ENCODE data around the gene CREG2.
"Not testable (repeated sequence)": the region's sequence is repeated elsewhere in the genome, so short reads cannot be mapped to it uniquely, and the experiment has no call there.

The CREG2 gene

DNA sequence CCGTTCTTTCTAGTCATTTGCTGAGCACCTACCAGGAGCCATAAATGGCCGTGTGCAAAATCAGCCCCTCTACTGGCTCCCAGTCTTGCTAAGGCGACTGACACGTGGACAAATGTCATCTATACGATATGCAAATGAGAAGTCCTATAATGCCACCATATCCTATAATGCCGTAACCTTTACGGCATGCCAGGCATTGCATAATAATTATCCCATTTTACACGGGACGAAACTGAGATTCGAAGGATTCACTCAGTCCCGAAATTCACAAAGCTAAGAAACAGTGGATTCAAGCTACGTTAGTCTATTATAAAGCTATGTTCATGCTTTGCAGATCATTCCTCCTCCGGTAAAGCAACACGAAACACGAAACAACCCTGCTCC is 44.7 kb downstream of the CREG2 start:
- DNase-seq (ENCODE audit: low spot score), result no peak

DNA sequence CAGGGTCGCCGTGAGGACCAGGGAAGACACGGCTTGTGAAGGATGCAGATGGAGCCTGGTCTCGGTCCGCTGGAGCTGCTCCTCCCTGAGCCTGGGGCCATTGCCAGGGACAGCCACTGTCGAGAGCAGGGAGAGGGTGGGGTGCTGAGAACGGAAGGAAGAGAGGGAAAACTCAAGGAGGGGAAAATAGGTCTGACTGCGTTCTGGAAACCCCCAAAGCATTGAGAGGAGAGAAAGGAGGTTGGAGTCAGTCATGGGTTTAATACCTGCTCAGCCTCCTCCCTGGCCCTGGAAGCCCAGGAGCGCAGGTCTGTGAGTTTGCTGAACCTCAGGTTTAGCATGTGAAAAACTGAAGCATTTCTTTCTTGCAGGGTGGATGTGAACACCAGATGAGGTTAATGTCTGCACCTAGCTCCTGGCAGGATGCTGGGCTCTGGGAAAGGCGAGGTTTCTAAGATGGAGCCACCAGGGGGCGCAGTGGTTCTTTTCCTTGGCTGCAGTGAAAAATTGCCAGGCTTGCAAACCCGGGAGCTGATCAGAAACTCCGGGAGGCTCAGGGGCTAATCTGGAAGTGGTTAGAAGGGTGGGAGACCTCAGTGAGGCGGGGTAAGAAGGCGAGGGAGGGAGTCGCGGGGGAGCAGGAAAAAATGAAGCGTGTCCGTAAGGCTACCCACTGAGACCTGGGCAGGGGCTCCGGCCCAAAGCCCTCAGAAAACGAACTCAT is 45.2 kb downstream of the CREG2 start:
- peak; percentile 69 for DNase-seq (ENCODE audit: low spot score)

DNA sequence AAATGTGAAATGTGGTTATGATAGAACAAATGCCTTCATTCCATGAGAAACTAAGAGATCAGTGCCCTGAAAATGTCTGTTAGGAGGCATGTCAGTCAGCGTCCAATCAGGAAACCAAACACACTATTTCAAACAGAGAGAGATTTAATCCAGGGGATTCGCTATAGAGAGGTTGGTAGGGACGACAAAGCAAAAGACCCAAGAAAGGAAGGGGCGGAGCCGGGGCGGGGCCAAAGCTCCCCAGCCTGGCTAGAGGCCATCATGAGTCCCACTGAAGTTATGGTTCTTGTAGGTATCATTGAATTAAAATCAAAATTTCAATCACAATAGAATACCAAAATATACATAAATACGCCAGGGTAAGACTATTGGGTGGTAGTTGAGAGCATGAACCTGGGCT is 45.9 kb downstream of the CREG2 start:
- DNase-seq (ENCODE audit: low spot score), result no peak

DNA sequence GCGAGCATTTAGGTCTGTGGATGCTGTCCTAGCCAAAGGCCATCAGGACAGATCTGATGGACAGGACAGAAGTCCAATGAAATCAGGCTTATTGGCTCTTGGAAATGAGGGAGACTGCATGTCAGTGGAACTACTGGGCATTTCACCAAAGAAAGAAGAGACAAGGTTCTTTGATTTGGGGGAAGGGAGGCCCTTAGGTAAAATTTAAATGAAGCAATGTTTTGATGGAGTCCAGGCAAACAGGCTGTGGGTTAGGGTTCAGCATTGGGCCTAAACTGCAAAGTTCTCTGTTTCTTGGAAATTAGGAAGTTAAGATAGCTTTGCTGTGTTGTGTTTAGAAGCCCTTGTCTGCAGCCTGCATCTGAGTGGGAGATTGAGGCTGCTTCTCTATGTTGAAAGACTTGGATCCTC is 47.2 kb downstream of the CREG2 start:
- no peak for DNase-seq (ENCODE audit: low spot score)

DNA sequence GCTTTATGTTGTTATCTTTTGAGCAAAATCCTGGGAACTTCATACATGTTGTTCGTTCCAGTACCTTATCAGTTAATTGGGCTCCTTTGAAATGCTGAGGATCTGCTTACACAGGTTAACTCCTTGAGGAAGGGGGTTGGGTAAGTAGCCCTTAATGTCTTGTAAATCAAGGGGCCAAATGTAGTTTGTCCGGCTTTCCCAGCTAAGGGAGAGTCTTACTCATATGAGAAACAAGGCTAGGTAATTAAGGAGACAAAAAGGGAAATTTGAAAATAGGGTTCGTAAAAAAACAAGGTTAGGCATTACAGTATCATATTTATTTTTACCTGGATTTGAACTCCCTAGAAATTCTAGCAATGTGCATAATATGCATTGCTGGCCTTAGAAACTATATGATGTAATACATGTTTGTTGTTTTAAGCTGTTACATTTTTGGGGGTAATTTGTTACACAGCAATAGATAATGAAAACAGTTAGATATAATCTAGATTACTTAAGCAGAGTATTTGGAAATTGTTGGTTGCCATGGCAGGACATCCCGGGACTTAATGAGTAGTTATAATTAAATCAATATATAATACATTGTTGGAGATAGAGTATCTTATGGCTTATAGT is 47.9 kb downstream of the CREG2 start:
- no peak for DNase-seq (ENCODE audit: low spot score)

DNA sequence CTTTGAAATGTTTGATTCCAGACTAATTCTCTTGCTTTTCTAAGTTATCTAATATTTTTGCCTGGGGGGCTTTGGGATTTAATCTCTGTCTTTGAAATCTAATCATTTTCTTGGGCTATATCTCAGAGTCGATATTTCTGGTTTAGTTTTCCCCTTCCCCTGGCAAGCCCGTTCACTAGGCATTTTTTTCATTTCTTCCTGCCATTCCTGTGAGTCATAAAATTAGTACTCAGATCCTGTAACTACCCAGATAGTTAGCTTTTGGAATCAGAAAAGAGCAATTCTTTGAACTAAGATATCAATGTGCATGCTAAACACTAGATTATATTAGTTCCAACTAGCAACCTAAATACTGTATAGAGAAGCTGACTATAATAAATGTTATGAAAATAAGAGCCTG is 49.4 kb downstream of the CREG2 start:
- DNase-seq (ENCODE audit: low spot score), result no peak

DNA sequence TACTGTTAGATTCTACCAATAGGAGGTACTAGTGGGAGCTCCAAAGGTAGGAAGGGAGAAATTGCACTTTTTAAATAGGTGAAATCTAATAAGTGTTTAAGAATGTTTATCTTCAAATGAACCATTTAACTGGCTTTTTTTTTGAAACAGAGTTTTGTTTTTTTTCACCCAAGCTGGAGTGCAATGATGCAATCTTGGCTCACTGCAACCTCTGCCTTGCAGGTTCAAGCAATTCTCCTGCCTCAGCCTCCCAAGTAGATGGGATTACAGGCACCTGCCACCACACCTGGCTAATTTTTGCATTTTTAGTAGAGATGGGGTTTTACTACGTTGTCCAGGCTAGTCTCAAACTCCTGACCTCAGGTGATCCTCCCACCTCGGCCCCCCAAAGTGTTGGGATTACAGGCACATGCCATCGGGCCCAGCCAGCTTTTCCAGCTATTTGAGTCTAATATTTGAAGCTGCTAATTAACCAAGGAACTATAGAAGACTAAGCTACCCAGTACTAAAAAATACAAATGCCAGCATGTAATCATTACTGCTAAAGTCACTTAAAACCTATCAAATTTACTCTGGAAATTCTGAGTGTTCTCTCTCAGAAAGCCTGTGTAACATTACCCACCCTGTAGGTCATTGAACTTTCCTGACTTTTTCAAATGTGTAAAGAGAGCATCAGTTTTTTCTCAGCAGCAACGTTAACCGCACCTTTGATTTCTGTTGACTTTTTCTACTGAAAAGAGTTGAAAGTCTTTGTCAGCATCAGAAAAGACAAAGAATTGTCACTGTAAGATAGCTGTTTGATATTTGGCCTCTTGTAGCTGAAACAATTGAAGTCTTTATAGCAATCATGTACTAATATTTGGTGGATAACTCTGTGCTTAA is 54.2 kb downstream of the CREG2 start:
- no peak for DNase-seq (ENCODE audit: low spot score)

DNA sequence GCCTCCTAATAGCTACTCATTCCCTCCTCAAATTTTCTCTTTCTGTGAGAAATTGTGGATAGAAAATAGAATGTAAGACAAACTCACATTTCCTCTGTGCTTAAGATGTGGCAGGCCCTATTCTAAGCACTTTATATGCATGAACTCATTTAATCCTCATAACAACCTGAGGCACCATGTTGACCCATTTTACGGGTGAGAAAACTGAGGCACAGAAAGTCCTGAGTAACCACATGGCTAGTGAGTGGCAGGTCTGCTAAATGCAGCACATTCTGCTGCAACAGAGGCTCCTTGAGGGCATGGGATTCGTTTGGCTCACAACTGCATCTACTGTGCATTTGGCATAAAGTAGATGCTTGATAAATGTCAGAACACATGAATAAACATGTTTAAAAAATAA is 56.1 kb downstream of the CREG2 start:
- DNase-seq (ENCODE audit: low spot score), result no peak

DNA sequence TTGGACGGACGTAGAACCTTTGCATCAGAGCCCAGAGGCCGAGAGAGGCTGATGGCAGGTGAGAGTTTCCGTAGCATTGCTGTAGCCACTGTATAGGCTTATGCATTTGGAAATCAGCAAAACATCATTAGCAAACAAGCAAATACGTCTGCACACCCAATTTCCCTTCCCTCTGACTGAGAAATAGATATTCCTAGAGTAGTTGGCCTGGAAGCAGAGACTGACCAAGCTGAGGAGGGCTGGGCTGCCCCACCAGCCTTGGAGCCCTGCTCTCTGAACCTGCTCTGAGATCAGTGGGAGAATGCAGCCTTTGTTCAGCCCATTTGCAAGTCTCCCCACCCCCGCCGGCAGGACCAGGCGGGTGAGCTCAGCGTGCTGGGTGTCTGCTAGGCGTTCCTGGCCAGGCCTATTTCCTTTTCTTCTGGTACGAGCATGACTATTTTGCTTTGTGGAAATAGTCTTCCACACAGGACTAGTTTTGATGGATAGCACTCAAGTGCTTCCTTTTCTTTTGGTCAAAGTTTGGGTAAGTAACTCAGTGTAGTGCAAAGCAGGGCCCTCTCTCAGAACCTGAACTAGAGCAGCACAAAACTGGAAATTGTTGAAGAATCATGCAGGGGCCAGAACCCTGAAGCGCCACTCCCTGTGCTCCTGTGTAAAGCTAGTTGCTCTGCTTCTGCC is 56.9 kb downstream of the CREG2 start:
- peak; percentile 32 for DNase-seq (ENCODE audit: low spot score)

DNA sequence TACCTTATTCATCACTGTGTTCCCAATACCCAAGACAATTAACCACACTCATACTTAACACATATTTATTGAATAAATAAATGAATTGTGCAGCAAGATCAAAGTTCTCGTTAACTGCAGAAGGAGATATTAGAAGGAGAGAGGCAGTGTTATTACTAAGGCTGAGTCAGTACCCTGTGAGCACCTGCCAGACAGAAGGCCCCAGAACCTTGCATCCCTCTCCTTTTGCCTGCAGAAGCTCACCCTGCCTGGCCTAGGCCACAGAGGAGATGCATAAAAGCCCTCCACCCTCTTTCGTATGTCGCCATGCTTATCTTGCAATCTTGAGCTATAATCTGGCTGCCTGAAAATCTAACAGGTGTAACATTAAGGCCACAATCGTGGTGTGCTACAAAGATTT is 58.3 kb downstream of the CREG2 start:
- DNase-seq (ENCODE audit: low spot score), result no peak

DNA sequence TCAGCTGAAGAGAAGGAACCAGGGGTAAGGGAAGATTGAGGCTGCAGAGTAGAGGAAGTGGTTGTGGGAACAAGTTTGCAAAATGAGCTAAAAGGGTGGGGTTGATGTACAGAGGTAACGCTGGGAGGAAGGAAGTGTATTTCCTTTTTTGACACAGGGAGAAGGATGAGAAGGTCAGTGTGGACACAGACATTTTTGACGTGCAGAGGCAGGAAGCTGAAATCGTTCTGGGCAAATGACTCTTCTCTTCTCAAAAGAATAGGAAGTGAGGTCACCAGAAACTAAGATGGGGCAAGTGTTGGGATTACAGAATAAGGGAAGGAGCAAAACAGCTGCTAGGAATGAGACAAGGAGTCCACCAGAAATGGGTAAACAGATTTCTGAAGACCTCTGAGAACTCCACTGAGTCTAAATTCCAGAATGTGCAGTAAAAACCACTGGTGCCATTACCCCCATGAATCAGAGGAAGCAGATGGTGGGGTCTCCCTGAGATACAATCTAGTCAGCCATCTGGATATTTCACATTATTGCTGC is 58.8 kb downstream of the CREG2 start:
- DNase-seq (ENCODE audit: low spot score), result no peak

DNA sequence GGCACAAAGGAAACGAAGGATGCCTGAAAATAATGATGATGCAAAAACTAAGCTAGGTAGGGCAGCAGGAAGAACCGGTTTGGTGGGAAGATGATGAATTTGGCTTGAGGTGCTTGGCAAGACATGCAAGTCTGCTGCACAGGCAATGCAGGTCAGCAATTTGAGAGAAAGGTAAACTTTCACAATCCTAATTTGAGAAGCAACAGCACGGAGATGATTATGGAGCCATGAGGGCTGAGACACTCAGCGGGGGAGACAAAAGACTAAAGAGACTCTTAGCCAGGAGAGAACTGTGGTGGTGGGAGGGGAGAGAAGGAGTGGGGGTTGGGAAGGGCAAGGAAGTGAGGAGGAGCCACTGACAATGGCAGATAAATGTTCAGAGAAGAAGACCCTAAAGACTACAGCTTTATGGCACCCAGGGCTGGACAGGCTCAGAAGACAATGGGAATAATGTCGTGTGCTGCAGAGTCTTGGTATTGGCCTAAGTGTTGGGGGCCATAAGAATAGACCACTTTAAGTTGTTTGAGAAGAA is 59.4 kb downstream of the CREG2 start:
- DNase-seq (ENCODE audit: low spot score), result no peak

DNA sequence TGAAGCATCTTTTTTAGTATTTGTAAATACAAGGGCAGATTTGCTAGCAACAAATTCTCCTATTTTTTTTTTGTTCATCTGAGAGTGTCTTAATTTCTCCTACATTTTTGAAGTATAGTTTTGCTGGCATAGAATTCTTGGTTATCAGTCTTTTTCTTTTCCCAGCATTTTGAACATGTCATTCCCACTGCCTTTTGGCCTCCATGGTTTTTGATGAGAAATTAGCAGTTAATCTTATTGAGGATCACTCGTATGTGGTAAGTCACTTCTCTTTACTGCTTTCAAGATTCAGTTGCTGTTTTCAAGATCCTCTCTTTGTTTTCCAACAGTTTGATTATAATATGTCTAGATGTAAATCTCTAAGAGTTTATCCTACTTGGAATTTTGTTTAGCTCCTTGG is 61.9 kb downstream of the CREG2 start:
- DNase-seq (ENCODE audit: low spot score), result no peak

DNA sequence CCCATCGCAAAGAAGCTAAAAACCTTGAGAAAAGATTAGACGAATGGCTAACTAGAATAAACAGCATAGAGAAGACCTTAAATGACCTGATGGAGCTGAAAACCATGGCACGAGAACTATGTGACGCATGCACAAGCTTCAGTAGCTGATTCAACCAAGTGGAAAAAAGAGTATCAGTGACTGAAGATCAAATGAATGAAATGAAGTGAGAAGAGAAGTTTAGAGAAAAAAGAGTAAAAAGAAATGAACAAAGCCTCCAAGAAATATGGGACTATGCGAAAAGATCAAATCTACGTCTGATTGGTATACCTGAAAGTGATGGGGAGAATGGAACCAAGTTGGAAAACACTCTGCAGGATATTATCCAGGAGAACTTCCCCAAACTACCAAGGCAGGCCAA is 70.7 kb downstream of the CREG2 start:
- DNase-seq (ENCODE audit: low spot score), result not testable (repeated sequence)

DNA sequence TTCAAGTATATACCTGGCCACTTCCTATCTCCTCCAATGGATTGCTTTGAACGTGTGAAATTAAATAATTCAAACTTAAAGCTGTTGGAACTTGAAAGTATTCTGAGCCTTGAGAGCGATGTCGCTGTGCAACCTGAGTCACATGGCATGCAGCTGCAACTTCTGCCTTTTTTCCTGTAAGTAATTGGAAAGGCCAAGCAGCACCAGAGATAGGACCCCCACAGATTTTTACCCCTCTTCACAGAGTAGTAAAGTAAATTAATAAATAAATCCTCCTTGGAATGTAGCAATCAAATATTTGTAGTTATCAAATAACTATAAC is 75.6 kb downstream of the CREG2 start:
- no peak for DNase-seq (ENCODE audit: low spot score)

DNA sequence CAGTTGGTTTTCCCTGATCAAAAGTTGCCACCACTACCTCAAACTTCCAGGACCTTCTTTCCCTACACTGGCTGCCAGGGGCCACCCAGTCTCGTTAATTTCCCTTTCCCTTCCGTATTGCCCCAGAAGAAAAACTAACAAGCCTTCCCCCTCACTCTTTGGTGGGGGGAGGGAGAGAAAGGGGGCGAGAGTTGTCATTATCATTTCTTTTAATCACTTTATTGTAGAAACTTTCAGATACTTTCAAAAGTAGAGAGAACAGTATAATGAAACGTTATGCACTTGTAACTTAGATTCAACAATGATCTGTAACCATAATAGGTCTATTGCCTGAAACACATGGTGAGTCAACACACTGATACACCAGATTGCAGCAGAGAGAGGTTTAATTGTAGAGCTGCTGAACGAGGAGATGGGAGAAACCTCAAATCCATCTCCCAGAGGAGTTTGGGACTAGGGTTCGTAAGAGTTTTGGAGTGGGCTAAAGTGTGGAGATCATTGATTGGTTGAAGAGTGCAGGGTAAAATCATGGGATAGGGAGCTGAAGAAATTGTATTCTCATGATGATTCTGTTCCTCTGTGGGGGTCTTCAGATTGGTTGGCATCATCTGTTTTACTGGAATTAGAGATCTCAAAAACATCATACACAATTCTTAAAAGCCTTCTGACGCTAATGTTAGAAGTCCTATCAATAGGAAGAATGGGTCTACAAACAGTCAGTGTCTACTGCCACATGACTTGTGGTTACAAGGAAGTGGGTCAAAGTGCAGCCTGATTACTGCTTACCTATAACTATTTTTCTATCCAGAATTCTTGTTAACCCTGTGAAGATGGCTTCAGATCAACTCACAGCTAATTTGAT is 76.2 kb downstream of the CREG2 start:
- no peak for DNase-seq (ENCODE audit: low spot score)

DNA sequence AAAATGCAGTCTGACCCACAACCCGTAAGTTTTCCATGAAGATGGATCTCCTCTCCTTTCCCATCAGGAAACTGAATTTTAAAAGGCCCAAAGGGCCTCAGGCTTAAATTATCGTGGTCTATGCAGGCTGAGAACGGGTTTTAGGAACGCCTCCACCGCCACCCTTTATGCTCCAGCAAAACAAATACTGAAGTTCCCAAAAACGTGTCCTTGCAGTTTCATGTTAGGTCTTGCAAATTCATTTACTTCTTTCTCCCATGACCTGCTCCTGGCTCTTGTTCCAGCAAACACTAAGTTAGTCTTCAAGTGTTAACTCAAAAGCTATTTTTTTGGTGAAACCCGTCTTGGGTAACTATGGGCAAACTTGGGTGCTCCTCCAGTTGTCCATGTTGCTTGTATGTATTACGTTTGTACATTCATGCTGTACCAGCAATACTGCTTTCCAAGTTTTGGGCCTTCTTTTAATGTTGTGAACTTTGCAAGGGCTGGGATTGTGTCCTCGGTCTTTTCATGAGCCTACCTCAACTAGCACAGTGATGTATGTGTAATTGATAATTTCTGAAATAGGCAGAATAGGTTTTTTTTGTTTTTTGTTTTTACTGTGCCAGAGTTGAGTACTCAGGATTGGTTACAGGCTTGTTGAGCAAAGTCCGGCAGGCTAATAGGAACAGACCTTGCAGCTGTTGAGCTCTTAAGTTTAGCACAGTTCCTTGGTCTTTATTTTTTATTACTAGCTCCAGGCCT is 77.0 kb downstream of the CREG2 start:
- no peak for DNase-seq (ENCODE audit: low spot score)

DNA sequence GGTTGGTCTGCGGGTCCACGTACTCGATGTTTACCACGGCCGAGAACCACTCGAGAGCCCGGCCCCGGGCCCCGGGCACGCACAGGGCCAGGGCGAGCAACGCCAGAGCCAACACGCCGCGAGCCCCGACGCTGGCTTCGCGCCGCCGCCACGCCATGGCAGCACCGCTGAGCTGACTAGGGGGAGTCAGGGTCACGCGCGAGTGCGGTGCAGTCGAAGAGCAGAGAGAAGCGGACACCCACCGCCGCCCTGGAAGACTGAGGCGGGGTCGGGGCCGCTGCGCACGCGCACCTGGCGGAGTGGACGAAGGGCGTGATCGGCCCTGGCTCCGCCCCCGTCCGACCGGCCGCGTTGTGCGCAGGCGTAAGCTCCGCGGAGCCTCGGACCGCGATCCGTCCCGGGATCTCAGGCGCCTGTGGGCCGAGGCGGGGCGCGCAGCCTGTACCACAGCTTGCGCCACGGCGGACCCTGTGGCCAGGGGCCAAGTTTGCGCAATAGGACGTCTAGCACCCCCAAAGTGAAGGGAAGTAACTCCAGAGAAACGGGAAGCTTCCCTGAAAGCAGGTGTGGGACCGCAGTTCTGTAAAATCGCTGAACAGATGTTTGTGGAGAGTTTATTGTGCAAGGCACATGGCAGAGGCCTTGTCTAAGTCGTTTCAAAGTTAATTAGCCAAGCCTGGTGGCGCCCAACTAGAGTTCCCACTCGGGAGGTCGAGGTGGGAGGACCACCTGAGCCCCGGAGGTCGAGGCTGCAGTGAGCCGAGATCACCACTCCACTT is 78.7 kb downstream of the CREG2 start, which contains the start of gene RNF149:
RNF149 (minus strand) TSS at position 270 of the 779 bp plus-strand sequence; CDS start at position 157, 113 bp downstream.
- DNase-seq (ENCODE audit: low spot score), result peak; percentile 97

DNA sequence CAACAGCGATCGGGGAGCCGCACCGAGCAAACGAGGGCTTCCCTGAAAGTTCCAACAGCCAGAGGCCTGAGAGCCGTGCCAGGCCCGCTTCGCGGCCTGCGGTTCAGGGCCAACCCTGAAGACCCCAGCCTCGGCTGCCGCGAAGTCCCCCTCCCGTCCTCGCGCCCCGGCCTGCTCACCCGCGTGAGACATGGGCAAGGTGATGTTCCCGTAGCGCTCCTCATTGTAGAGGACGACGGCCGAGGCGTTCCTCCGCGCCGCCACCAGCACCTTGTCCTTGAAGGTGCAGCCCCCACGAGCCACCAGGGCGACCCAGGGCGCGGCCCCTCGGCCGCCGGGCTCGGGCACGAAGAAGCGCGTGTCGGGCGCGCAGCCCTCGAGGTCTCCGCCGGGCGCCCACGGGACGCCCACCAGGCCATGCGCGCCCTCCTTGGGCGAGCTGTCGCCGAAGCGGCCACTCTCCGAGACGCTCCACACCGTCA is 79.3 kb downstream of the CREG2 start:
- DNase-seq (ENCODE audit: low spot score), result no peak
